ENCODE data around the gene C1QTNF12.

DNA sequence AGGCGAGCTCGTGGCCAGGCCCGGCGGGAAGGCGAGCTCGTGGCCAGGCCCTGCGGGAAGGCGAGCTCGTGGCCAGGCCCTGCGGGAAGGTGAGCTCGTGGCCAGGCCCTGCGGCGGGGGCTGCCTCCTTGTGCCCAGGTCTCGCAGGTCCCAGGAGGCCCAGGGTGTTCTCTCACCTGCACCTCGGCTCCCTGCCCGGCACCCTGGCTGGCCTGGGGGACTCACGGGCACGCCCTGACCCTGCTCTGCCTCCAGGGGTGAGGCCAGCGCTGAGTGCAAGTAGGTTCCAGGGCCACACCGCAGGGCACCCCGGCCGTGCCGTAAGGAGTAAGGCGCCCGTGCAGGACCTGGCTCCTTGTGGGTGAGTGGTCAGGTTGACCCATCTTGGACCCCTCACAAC is 19.1 kb downstream of the C1QTNF12 start:
- TF ChIP-seq NFIC (IDR thresholded peaks at IDR 0.05): no peak
- no peak for TF ChIP-seq EP300 (IDR thresholded peaks at IDR 0.05; ENCODE audit: borderline replicate concordance)
- TF ChIP-seq CEBPB (IDR thresholded peaks at IDR 0.05): no peak
- TF ChIP-seq ZBTB7A (IDR thresholded peaks at IDR 0.05; ENCODE audit: low read depth): no peak
